Loucy (cell line): Measurements from ENCODE around the gene ASTN2.

Experiments used
- H2AFZ ChIP-seq: fragments of 200-600 bp; sonication (generic); 2 replicates; pipeline ENCODE4 v1.6.0; 2016; ENCODE audit warnings: antibody characterized with exemption, mild to moderate bottlenecking, low read length, moderate library complexity
- H3F3A ChIP-seq: fragments of 200-600 bp; 2 replicates; pipeline ENCODE4 v1.6.0; 2016; ENCODE audit warnings: antibody characterized with exemption, low read depth, mild to moderate bottlenecking
- H3K27me3 ChIP-seq: fragments of 200-600 bp; sonication (generic); 2 replicates; pipeline ENCODE4 v1.6.1; 2014; ENCODE audit warnings: low read length, mild to moderate bottlenecking; ENCODE audit not compliant: insufficient read depth, poor library complexity, severe bottlenecking
- H3K36me3 ChIP-seq: fragments of 200-600 bp; sonication (generic); 2 replicates; pipeline ENCODE4 v1.6.1; 2016; ENCODE audit warnings: low read length; ENCODE audit not compliant: insufficient read depth
- H3K4me1 ChIP-seq: fragments of 200-600 bp; sonication (generic); 2 replicates; pipeline ENCODE4 v1.5.1; 2014; ENCODE audit warnings: low read length, mild to moderate bottlenecking; ENCODE audit not compliant: insufficient read depth, poor library complexity, severe bottlenecking
- H3K4me2 ChIP-seq: fragments of 200-600 bp; sonication (generic); 2 replicates; pipeline ENCODE4 v1.6.0; 2014; ENCODE audit warnings: antibody characterized with exemption, low read length, low read depth, mild to moderate bottlenecking; ENCODE audit not compliant: poor library complexity, severe bottlenecking
- H3K4me3 ChIP-seq: fragments of 200-600 bp; sonication (generic); 2 replicates; pipeline ENCODE4 v1.5.1; 2014; ENCODE audit warnings: low read length, mild to moderate bottlenecking, mixed read lengths; ENCODE audit not compliant: poor library complexity, severe bottlenecking
- H3K79me2 ChIP-seq: fragments of 200-600 bp; sonication (generic); 2 replicates; pipeline ENCODE4 v1.6.1; 2014; ENCODE audit warnings: low read length; ENCODE audit not compliant: insufficient read depth
- H3K9ac ChIP-seq: fragments of 200-600 bp; sonication (generic); 2 replicates; pipeline ENCODE4 v1.6.0; 2014; ENCODE audit warnings: mild to moderate bottlenecking, low read depth, low read length, moderate library complexity; ENCODE audit not compliant: poor library complexity, severe bottlenecking
- H3K9me2 ChIP-seq: fragments of 200-600 bp; sonication (generic); replicated peaks from 2 replicates; pipeline ENCODE4 v1.6.1; 2016; ENCODE audit warnings: low read depth, low read length, mixed read lengths
- H3K9me3 ChIP-seq: fragments of 200-600 bp; sonication (generic); 2 replicates; pipeline ENCODE4 v1.6.1; 2014; ENCODE audit warnings: mild to moderate bottlenecking, antibody characterized with exemption, low read length, low read depth; ENCODE audit not compliant: insufficient read depth
- H4K20me1 ChIP-seq: fragments of 200-600 bp; sonication (generic); 2 replicates; pipeline ENCODE4 v1.6.0; 2014; ENCODE audit warnings: antibody characterized with exemption, low read length, mild to moderate bottlenecking; ENCODE audit not compliant: insufficient read depth, poor library complexity, severe bottlenecking
- CTCF ChIP-seq: fragments of 200-600 bp; sonication (generic); conservative IDR thresholded peaks from 2 replicates; pipeline ENCODE4 v1.5.1; 2014; ENCODE audit warnings: mild to moderate bottlenecking, antibody characterized with exemption, low read length
- EZH2phosphoT487 ChIP-seq: fragments of 200-600 bp; IDR thresholded peaks from 2 replicates; pipeline ENCODE4 v1.6.1; 2018; ENCODE audit warnings: antibody characterized with exemption, mild to moderate bottlenecking, moderate library complexity, borderline replicate concordance

Gene ASTN2

GRCh38 chr9:117156771-117157535, 257.9 kb downstream of the ASTN2 start:
- no peaks in the 10 kb centered on the region for H3F3A ChIP-seq
- no peak for TF ChIP-seq CTCF
- no peak for TF ChIP-seq EZH2phosphoT487
- no peak overlapping the region for H2AFZ ChIP-seq
- no peaks in the 10 kb centered on the region for H3K9me2 ChIP-seq
- H3K4me1 ChIP-seq, result no peaks in the 10 kb centered on the region
- H3K27me3 ChIP-seq, result no peaks in the 10 kb centered on the region
- H3K9me3 ChIP-seq, result no peaks in the 10 kb centered on the region
- no peaks in the 10 kb centered on the region for H4K20me1 ChIP-seq
- no peaks in the 10 kb centered on the region for H3K36me3 ChIP-seq
- no peak overlapping the region for H3K9ac ChIP-seq
- no peaks in the 10 kb centered on the region for H3K79me2 ChIP-seq
- H3K4me2 ChIP-seq, result no peak overlapping the region
- H3K4me3 ChIP-seq, result no peak overlapping the region

DNA sequence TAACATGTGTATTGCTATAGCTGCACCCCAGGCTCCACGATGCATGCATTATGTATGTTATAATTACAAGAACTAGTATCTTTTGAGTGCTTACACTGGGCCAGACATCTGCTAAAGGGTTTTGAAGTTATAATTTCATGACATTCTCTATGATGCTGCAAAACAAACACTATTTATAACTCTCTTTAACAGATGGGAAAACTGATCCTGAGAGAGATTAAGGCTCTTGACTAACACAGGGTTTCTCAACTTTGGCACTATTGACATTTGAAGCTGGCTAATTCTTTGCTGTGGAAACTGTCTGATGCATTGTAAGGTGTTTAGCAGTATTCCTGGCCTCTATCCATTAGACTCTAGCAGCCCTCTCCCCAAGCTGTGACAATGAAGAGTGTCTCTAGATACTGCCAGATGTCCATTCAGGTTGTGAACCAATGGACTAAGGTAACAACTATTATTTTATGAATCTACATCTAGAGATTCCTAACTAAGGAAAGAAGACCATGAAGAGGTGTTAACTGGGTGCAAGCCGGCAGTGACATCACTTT, 258.6 kb downstream of the ASTN2 start:
- Histone ChIP-seq H4K20me1 (no peaks in the 10 kb centered on the region), H3F3A (no peaks in the 10 kb centered on the region), H3K9me3 (no peaks in the 10 kb centered on the region), H3K36me3 (no peaks in the 10 kb centered on the region), H3K4me1 (no peaks in the 10 kb centered on the region), H3K27me3 (no peaks in the 10 kb centered on the region), H3K4me3 (no peak overlapping the region), H3K9ac (no peak overlapping the region), H2AFZ (no peak overlapping the region), H3K9me2 (no peaks in the 10 kb centered on the region), H3K79me2 (no peaks in the 10 kb centered on the region), H3K4me2 (no peak overlapping the region)
- TF ChIP-seq CTCF (no peak), EZH2phosphoT487 (no peak)

GRCh38 chr9:117153021-117153420, 261.8 kb downstream of the ASTN2 start:
- no peaks in the 10 kb centered on the region for H3F3A ChIP-seq
- H3K9me2 ChIP-seq, result no peaks in the 10 kb centered on the region
- no peaks in the 10 kb centered on the region for H3K4me1 ChIP-seq
- no peaks in the 10 kb centered on the region for H3K9me3 ChIP-seq
- H3K9ac ChIP-seq, result no peak overlapping the region
- no peaks in the 10 kb centered on the region for H3K36me3 ChIP-seq
- no peaks in the 10 kb centered on the region for H3K27me3 ChIP-seq
- H4K20me1 ChIP-seq, result no peaks in the 10 kb centered on the region
- no peak overlapping the region for H3K4me2 ChIP-seq
- H2AFZ ChIP-seq, result no peak overlapping the region
- no peak for TF ChIP-seq EZH2phosphoT487
- no peak for TF ChIP-seq CTCF
- no peak overlapping the region for H3K4me3 ChIP-seq
- H3K79me2 ChIP-seq, result no peaks in the 10 kb centered on the region
